HG02981 (cell line): ENCODE results near the gene CASK.

Experiments
- ATAC-seq: cut with Tn5 transposase; IDR thresholded peaks from one replicate; pipeline ENCODE4 v1.9.1; 2021; ENCODE audit warnings: mild to moderate bottlenecking, moderate library complexity; ENCODE audit not compliant: unreplicated experiment

CASK gene

DNA sequence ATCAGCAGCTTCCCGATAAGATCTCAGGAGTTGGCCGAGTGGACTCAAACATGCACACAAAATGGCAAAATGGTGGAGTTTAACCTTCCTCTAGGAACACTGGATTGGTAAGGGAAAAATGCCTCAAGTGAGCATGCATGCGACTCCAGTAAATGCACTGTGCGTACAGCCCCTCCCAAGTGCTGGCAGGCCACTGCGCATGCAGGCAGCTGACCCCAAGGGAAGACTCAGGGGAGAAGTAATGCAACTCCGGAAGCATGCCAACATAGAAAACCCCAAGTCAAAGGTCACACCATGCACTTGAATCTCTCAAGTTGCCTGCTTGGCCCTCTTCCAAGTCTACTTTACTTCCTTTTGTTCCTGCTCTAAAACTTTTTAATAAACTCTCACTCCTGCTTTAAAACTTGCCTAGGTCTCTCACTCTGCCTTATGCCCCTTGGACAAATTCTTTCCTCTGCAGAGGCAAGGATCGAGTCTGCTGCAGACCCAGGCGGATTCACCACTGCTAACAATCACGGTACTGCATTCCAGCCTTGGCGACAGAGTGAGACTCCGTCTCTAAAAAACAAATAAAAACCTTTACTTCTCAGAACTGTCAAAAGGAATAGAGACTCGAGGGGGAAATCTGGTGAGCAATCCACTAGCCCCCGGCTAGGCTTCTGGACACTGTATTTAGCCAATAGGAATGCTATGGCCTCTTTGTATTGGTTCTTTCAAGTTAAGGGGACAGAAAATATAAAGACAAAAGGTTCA is 442.7 kb downstream of the CASK start:
- ATAC-seq: no peak

DNA sequence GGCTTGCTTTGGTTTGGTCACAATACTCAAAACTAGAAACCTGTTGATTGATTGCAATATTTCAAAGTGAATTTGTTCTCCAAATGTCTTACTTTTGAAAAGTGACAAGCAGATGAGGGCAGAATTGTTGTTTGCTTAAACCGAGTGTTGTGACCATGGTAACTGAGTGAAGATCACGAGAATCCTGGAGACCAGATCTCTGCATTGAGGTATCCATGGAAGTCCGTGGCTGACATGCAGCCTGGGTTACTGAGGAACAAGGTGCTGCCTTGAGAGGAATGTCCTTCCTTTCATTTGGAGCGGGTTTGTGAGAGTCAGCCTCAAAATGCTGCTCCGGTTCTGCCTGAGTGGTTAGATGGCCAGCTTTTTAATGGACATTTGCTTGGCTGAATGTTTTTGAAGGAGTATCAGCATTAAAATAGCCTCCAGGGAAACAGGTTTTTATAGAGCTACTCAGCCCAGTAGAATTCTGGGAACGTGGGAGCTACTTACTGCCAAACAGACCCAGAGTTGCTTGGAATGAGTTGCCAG is 444.9 kb downstream of the CASK start:
- no peak for ATAC-seq

DNA sequence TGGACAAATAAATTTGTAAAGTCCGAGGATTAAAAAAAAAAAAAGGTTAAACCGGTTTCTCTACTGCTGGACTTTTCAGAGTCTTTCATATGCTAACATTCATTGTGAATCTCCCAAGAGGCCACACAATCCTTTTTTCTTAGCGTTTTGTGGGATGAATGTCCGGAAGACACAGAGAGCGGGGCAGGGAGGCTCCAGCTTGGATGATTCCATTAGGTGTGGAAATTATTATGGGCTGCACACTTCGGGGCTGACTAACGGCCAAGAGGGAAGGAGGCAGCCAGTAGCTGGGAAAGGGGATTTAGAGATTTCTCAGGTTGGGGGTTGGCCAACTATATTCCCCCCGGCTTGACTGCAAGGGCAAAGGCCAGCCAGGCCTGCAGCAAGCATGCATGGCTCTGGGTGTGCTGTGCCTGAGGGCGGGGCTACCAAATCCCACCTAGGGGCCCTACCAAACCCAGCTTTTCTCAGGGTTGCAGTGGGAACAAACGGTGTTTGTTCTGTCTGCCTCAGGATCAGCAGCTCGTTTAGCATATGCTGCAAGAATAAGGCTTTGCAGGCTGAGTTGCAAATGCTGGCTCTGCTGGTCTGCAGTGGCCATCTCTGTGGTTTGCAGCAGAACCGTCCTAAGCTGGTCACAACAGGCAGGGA is 447.6 kb downstream of the CASK start:
- no peak for ATAC-seq

DNA sequence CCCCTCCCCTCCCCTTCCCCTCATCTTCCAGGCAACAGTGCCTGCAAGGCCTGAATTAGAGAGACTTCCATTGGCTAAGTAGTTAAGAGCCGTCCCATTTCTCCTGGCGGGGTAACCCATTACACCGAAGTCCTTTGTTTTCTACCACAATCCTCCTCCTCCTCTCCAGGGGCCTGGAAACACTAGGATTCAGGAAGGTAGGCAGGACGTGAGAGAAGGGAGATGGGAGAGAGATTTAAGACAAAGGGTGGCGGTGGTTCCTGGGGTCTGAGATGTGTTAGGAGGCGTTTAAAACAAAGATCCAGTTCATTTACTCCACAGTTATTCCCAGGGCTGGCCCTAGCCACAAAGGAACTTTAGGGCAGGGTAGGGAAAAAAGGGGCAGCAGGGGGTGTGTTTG is 448.2 kb downstream of the CASK start:
- no peak for ATAC-seq

DNA sequence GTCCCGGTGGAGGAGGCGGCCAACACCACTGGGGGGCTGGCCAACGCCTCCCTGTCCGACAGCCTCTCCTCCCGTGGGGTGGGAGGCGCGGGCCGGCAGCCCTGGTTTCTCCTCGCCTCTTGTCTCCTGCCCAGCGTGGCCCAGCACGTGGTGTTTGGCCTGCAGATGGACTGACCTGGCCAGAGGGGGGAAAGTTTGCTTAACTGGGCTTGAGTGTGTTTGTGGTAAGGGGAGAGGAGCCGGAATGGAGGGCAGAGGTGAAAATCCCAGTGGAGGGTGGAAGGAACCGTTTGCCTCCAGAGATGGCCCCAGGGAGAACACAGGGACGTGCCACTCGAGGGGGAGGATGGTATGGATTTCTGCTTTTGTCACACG is 448.6 kb downstream of the CASK start:
- ATAC-seq: no peak

DNA sequence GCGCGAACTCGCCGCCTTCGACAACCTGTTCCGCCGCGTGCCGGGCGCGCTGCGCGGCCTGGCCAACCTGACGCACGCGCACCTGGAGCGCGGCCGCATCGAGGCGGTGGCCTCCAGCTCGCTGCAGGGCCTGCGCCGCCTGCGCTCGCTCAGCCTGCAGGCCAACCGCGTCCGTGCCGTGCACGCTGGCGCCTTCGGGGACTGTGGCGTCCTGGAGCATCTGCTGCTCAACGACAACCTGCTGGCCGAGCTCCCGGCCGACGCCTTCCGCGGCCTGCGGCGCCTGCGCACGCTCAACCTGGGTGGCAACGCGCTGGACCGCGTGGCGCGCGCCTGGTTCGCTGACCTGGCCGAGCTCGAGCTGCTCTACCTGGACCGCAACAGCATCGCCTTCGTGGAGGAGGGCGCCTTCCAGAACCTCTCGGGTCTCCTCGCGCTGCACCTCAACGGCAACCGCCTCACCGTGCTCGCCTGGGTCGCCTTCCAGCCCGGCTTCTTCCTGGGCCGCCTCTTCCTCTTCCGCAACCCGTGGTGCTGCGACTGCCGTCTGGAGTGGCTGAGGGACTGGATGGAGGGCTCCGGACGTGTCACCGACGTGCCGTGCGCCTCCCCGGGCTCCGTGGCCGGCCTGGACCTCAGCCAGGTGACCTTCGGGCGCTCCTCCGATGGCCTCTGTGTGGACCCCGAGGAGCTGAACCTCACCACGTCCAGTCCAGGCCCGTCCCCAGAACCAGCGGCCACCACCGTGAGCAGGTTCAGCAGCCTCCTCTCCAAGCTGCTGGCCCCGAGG is 449.2 kb downstream of the CASK start:
- ATAC-seq: no peak

DNA sequence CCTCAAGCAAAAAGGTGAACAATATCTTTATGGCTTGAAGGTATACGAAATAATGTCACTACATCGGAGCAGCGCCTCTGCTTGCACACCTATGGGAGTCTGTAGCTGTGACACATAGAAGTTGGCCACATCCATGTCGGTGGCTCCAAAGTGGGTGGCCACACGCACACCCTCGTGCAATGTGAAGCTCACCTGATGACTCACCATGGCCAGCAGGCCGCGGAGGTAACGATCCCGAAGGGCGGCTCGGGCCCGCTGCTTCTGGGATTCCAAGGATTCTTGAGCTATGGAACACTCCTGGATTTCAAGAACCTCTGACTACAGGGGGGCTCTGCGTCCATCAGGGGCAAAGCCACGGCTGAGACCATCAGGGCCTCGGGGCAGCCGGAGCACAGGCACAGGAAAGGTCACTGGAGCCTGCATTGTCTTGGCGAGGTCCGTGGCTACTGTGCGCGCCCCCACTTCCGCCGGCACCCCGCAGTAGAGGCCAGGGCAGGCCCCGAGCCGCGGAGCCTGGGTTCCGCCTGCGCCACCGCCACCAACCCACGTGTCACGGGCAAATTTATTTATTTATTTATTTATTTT is 451.0 kb downstream of the CASK start:
- no peak for ATAC-seq

DNA sequence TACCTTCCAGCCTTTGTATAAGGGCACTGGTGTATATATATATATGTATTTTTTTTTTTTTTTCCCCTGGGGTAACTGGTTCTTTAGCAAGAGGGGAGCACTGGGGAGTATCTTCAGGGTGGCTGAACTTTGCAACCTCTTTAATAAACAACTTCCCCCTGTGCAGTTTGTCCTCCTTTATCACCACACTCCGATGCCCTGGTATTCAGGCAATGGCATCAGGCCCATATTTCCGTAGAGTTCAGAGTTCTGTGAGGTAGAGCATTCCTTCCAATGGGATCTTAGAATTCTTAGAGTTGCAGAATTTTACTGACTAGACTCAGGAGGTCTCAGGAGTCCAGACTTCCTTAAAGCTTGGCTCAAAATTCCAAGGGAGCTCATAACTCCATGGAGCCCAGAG is 451.6 kb downstream of the CASK start:
- no peak for ATAC-seq

DNA sequence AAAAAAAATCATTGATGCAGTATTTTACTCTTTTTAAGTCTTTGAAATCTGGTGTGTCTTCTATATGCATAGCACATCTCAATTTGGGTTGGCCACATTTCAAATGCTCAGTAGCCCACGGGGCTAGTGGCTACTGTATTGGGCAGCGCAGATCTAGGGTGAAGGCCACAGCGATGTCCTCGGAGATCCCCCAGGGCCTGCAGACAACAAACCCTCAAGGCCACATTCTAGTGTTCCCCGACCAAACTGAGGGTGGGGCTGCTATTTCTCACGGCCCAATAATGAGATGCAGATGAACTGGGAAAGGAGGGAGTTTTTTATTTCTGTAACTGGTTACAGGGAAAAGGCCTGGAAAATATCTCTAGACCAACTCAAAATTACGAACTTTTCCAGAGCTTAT is 452.6 kb downstream of the CASK start:
- no peak for ATAC-seq

DNA sequence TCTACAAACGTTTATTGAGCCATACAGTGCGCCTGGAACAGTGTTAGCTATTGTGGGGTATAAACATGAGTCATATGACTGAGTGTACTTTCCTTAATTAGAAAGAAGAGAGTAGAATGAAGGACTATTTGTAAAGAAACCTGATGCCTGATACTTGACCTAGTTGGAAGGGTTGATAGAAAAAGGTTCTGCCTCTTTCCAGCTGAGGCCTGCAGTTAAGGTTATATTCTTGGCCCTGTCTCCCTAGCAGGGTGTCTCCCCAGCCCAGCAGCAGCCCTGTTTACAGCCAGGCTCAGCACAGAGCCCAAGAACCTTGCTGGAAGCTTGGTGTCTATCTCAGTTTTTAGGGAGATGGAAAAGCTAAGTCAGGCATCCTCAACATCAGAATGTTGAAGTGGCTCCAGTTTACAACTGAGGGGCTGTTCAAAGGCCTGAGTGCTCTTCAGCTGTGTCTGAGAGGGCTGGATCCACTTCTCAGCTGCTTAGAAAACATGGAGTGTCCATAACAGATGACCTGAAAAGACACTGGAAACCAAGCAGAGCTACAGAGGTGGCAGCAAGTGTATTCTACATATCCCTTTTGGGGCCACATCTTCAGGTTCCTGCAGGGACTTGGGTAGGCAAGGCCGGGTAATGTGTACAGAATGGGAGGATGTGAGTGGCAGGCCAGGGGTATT is 454.6 kb downstream of the CASK start:
- ATAC-seq: no peak
